HEK293T (cell line): Measurements from ENCODE around the gene CPLANE2.

ENCODE experiments used
- CTCF ChIA-PET: fragments of 350-600 bp; formaldehyde crosslinking; extraction: SDS; loops from one replicate; lab custom pipeline; 2021; ENCODE audit warnings: antibody characterized with exemption, inconsistent platforms; lab: Yijun Ruan, JAX
- POLR2A ChIA-PET: fragments of 350-600 bp; formaldehyde crosslinking; extraction: SDS; loops from one replicate; lab custom pipeline; 2020; ENCODE audit warnings: antibody characterized with exemption, inconsistent platforms; lab: Yijun Ruan, JAX
- DNase-seq: peaks from one replicate; pipeline ENCODE4 v3.0.0; 2012; ENCODE audit warnings: mixed read lengths; ENCODE audit errors: extremely low spot score
- ARNT ChIP-seq: fragments of 450-650 bp; IDR thresholded peaks from 2 replicates; pipeline ENCODE4 v1.6.1; 2017; ENCODE audit warnings: mild to moderate bottlenecking
- BHLHE40 ChIP-seq: fragments of 450-650 bp; IDR thresholded peaks from 2 replicates; pipeline ENCODE4 v1.6.1; 2016; ENCODE audit warnings: mild to moderate bottlenecking, moderate library complexity, borderline replicate concordance
- CTBP1 ChIP-seq: fragments of 450-650 bp; IDR thresholded peaks from 2 replicates; pipeline ENCODE4 v1.6.1; 2016; ENCODE audit warnings: borderline replicate concordance
- ELF4 ChIP-seq: fragments of 450-650 bp; IDR thresholded peaks from 2 replicates; pipeline ENCODE4 v1.6.1; 2017; ENCODE audit warnings: antibody characterized with exemption
- FOXA1 ChIP-seq: fragments of 450-650 bp; IDR thresholded peaks from 2 replicates; pipeline ENCODE4 v1.6.1; 2016; ENCODE audit warnings: mild to moderate bottlenecking
- FOXK2 ChIP-seq: fragments of 450-650 bp; IDR thresholded peaks from 2 replicates; pipeline ENCODE4 v1.6.1; 2016; ENCODE audit warnings: mild to moderate bottlenecking
- FOXM1 ChIP-seq: fragments of 450-650 bp; IDR thresholded peaks from 2 replicates; pipeline ENCODE4 v1.6.1; 2017; ENCODE audit warnings: mild to moderate bottlenecking, borderline replicate concordance
- HDGF ChIP-seq: fragments of 450-650 bp; IDR thresholded peaks from 2 replicates; pipeline ENCODE4 v1.6.1; 2017; ENCODE audit warnings: antibody characterized with exemption, borderline replicate concordance
- L3MBTL2 ChIP-seq: fragments of 450-650 bp; conservative IDR thresholded peaks from 2 replicates; pipeline ENCODE4 v1.6.1; 2016; ENCODE audit warnings: mild to moderate bottlenecking
- LEF1 ChIP-seq: fragments of 450-650 bp; IDR thresholded peaks from 2 replicates; pipeline ENCODE4 v1.6.1; 2017; ENCODE audit warnings: mild to moderate bottlenecking, borderline replicate concordance
- NFRKB ChIP-seq: fragments of 450-650 bp; IDR thresholded peaks from 2 replicates; pipeline ENCODE4 v1.6.1; 2016; ENCODE audit warnings: mild to moderate bottlenecking, moderate library complexity
- SP1 ChIP-seq: fragments of 450-650 bp; IDR thresholded peaks from 2 replicates; pipeline ENCODE4 v1.6.1; 2017
- SUZ12 ChIP-seq: fragments of 450-650 bp; IDR thresholded peaks from 2 replicates; pipeline ENCODE4 v1.6.1; 2016; ENCODE audit warnings: mild to moderate bottlenecking
- TARDBP ChIP-seq: fragments of 450-650 bp; IDR thresholded peaks from 2 replicates; pipeline ENCODE4 v1.6.1; 2016
- ZNF384 ChIP-seq: fragments of 450-650 bp; IDR thresholded peaks from 2 replicates; pipeline ENCODE4 v1.6.1; 2016
- TF ChIP-seq, protein P1 (sequence below): fragments of 450-650 bp; IDR thresholded peaks from 2 replicates; pipeline ENCODE4 v1.6.1; 2016

CPLANE2 gene

DNA sequence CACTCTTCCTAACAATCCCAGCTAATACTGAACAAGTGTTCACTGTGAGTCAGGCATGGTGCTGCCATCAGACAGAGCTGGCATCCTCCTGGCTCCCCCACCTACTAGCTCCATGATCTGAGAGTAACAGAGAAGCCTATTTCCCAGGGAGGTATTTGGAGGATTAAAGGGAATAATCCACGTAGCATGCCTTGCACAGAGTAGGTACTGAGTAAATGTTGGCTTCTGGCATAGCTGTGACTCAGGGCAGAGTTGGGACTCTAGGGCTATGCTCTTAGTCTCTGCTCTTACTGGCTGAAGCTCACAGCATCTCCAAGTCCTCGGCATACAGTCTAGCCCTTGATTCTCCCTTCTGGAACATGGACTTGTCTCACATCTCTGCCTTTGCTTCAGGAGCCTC, 32.8 kb downstream of the CPLANE2 start:
- no peak for DNase-seq
- POLR2A ChIA-PET: interaction anchor here (1.3 kb wide), 1 partner anchor 40 kb away, joined by 4 read pairs; no protein-coding TSS in a partner anchor
- TF ChIP-seq BHLHE40 (no peak), FOXK2 (no peak), ELF4 (no peak), SP1 (no peak), CTBP1 (no peak), SUZ12 (no peak), FOXA1 (no peak)
- CTCF ChIA-PET: interaction anchor here (0.5 to 1.9 kb wide), 4 partner anchors 112 to 159 kb away, joined by 3 to 7 read pairs (median 4); no protein-coding TSS in a partner anchor

DNA sequence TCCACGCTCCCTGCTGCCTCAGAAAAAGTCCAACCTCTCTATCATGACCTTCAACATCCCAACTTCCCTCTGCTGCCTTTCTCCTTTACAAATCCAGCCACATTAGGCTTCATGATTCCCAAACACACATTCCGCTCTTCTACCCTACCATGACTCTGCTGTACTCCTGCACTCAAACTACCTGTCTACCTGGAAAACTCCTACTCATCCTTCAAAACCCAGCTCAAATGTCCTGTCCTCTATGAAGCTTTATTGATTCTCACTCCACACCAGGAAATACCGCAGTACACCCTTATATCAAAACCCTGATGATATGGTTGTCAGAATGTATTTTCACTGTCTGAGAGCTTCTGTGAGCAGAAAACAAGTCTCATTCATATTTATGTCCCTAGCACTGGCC, 33.4 kb downstream of the CPLANE2 start:
- POLR2A ChIA-PET: interaction anchor here (1.3 kb wide), 1 partner anchor 41 kb away, joined by 4 read pairs; no protein-coding TSS in a partner anchor
- DNase-seq: no peak
- CTCF ChIA-PET: interaction anchor here (0.5 to 1.9 kb wide), 4 partner anchors 40 to 160 kb away, joined by 3 to 7 read pairs (median 4); no protein-coding TSS in a partner anchor
- no peak for TF ChIP-seq ELF4
- no peak for TF ChIP-seq ZNF384
- TF ChIP-seq SP1: no peak
- no peak for TF ChIP-seq FOXA1
- no peak for TF ChIP-seq FOXK2
- no peak for TF ChIP-seq NFRKB
- TF ChIP-seq LEF1: no peak
- no peak for TF ChIP-seq TARDBP
- TF ChIP-seq, protein P1, sequence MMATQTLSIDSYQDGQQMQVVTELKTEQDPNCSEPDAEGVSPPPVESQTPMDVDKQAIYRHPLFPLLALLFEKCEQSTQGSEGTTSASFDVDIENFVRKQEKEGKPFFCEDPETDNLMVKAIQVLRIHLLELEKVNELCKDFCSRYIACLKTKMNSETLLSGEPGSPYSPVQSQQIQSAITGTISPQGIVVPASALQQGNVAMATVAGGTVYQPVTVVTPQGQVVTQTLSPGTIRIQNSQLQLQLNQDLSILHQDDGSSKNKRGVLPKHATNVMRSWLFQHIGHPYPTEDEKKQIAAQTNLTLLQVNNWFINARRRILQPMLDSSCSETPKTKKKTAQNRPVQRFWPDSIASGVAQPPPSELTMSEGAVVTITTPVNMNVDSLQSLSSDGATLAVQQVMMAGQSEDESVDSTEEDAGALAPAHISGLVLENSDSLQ: no peak
- no peak for TF ChIP-seq L3MBTL2
- TF ChIP-seq SUZ12: no peak
- TF ChIP-seq BHLHE40: no peak
- no peak for TF ChIP-seq CTBP1
- TF ChIP-seq FOXM1: no peak
- no peak for TF ChIP-seq HDGF
- no peak for TF ChIP-seq ARNT

DNA sequence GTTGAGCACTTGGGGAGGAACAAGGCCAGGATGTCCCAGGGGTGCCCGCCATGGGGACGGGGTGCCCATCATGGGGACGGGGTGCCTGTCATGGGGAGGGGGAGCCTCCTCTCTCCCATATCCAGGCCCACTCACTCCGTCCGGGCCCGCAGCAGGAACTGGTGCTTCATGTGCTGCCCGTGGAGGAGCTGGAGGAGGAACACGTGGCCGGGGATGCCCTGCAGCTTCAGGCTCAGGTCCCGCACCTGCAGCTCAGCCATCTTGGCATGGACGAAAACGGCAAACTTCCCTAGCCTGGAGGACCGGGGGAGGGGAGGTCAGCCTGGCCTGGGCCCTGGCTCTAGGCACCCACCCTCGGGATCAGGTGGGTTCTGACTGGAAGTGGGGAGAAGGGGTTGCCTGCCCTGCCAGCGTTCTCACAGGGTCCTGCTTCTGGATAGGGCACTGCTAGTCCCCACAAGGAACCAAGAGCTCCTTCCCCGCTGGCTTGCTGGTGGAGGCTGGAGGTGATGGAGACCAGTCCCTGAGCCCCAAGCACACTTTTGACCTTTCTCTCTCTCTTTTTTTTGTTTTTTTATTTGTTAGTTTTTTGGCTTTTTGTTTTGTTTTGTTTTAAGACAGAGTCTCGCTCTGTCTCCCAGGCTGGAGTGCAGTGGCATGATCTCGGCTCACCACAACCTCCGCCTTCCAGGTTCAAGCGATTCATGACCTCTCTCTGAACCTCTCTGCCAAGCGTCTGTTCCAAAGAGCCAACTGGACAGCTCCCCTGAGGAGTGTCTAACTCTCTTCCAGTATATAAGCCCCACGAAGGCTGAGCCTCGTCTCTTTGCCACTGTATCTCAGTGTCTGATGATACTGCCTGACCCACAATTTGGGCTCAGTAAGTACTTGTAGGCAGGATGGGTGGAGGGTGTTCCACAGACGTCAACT, 34.4 kb downstream of the CPLANE2 start:
- POLR2A ChIA-PET: no interaction called here
- CTCF ChIA-PET: interaction anchor here (0.7 kb wide), 1 partner anchor 41 kb away, joined by 3 read pairs; no protein-coding TSS in a partner anchor
- TF ChIP-seq TARDBP: no peak
- TF ChIP-seq FOXM1: no peak
- TF ChIP-seq ZNF384: no peak
- no peak for TF ChIP-seq LEF1
- no peak for TF ChIP-seq BHLHE40
- TF ChIP-seq CTBP1: no peak
- TF ChIP-seq SUZ12: no peak
- no peak for TF ChIP-seq ELF4
- DNase-seq: no peak

DNA sequence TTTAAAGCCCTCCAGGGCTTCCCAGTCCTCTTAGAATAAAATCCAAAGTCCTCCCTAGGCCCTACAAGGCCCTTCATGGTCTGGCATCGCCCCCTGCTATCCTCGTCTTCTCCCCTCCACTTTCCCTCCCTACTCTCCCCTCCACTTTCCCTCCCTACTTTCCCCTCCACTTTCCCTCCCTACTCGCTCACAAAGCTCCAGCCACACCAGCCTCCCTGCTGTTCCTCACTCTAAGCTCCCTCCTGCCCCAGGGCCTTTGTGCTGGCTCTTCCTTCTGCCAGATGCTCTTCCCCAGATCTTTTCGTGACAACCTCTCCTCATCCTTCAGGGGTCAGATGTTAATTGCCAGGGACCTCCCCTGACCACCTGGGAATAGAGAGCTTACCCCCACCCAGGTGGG, 37.3 kb downstream of the CPLANE2 start:
- TF ChIP-seq HDGF (no peak), SP1 (no peak), LEF1 (no peak)
- POLR2A ChIA-PET: interaction anchor here (1.9 kb wide), 1 partner anchor 38 kb away, joined by 5 read pairs; the partner anchor contains the start of gene CPLANE2
- no peak for DNase-seq
- CTCF ChIA-PET: interaction anchor here (1.4 kb wide), 1 partner anchor 45 kb away, joined by 5 read pairs; no protein-coding TSS in a partner anchor

DNA sequence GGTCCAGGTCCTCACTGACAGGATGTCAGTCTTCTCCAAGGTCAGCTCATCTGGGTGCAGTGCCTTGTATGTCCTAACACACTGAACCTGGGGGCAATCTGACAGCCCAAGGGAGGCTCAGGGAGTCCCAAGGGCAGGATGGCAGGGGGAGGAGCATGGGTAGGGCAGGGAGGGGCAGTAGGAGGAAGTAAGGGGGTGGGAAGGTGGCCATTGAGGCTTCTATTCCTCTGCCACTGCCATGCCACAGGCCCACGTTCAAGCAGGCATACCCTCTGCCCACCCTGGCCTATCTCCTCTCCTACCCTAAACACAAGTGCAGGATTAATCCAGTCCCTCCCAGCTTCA, 37.9 kb downstream of the CPLANE2 start:
- TF ChIP-seq NFRKB: no peak
- TF ChIP-seq CTBP1: no peak
- TF ChIP-seq SUZ12: no peak
- TF ChIP-seq TARDBP: no peak
- TF ChIP-seq BHLHE40: no peak
- no peak for TF ChIP-seq FOXK2
- no peak for TF ChIP-seq ELF4
- no peak for TF ChIP-seq FOXA1
- no peak for TF ChIP-seq HDGF
- no peak for TF ChIP-seq ARNT
- no peak for TF ChIP-seq L3MBTL2
- no peak for TF ChIP-seq FOXM1
- TF ChIP-seq, protein P1: no peak
- ChIA-PET CTCF (interaction anchor here (1.4 kb wide), 1 partner anchor 46 kb away, joined by 5 read pairs; no protein-coding TSS in a partner anchor), POLR2A (interaction anchor here (1.9 kb wide), 1 partner anchor 38 kb away, joined by 5 read pairs; the partner anchor contains the start of gene CPLANE2)
- no peak for DNase-seq

DNA sequence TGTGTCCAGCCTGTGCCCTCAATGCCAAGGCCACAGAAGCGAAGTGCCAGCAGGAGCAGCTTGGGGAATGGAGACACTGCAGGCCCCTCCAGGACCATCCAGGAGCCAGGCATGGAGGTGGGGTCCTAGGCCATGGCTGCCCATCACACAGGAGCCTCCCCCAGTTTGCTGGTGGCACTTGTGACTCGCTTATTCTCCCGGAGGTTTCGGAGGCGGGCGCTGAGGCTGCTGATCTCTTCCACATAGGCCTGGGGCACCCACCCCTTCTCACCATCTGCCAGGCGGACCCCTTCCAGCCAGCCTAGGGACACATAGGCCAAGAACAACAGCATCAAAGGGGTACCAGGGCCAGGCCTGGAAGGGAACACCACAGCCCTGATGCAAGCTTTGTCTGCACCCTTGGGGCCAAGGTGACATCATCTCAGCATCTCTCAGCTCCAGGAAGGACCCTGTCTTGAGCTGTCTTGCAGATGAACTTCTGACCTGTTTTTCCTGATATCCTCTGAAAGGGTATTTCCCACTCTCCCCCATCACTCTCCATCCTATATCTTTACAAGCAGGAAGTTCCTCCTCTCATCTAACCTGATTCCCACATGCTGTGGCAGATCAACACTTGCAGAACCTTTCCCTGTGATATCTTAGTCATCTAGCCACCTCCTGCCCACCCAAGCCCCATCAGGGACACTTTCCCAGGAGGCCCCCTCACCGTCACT, 38.4 kb downstream of the CPLANE2 start:
- ChIA-PET CTCF (no interaction called here), POLR2A (interaction anchor here (1.9 kb wide), 1 partner anchor 39 kb away, joined by 5 read pairs; the partner anchor contains the start of gene CPLANE2)
- TF ChIP-seq SP1: no peak
- TF ChIP-seq FOXM1: no peak
- TF ChIP-seq NFRKB: no peak
- TF ChIP-seq HDGF: no peak
- TF ChIP-seq, protein P1: no peak
- TF ChIP-seq ZNF384: no peak
- TF ChIP-seq FOXA1: no peak
- no peak for TF ChIP-seq CTBP1
- no peak for TF ChIP-seq FOXK2
- TF ChIP-seq L3MBTL2: no peak
- no peak for TF ChIP-seq SUZ12
- TF ChIP-seq ELF4: no peak
- TF ChIP-seq TARDBP: no peak
- TF ChIP-seq ARNT: no peak
- TF ChIP-seq BHLHE40: no peak
- no peak for TF ChIP-seq LEF1
- DNase-seq: no peak
